ENCODE measurements around the gene RAB26. TPM values are rescaled to one million over a fixed set of nuclear protein-coding genes. Genes with fewer than 3 reads are reported as not detected.
A peak's percentile ranks its signal among the peaks of the same experiment; 100 is the strongest.

Gene RAB26
- total and polyA plus RNA-seq, 9 donors: 0.12 to 0.80 (median 0.35) TPM; not detected in 5

- TF ChIP-seq POLR2A (IDR thresholded peaks at IDR 0.05): no peak
- TF ChIP-seq, protein P1, sequence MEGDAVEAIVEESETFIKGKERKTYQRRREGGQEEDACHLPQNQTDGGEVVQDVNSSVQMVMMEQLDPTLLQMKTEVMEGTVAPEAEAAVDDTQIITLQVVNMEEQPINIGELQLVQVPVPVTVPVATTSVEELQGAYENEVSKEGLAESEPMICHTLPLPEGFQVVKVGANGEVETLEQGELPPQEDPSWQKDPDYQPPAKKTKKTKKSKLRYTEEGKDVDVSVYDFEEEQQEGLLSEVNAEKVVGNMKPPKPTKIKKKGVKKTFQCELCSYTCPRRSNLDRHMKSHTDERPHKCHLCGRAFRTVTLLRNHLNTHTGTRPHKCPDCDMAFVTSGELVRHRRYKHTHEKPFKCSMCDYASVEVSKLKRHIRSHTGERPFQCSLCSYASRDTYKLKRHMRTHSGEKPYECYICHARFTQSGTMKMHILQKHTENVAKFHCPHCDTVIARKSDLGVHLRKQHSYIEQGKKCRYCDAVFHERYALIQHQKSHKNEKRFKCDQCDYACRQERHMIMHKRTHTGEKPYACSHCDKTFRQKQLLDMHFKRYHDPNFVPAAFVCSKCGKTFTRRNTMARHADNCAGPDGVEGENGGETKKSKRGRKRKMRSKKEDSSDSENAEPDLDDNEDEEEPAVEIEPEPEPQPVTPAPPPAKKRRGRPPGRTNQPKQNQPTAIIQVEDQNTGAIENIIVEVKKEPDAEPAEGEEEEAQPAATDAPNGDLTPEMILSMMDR (IDR thresholded peaks at IDR 0.05): no peak
- no peak for TF ChIP-seq EP300 (IDR thresholded peaks at IDR 0.05)
- Histone ChIP-seq H3K36me3 (no peaks in the 10 kb centered on the region), H3K4me3 (peak overlapping the region; percentile 84), H3K27ac (peak overlapping the region in 1 of 2 donors; percentile 14), H3K4me1 (ENCODE audit: insufficient read depth) (peaks cover 26% of the 10 kb centered on the region), H3K9me3 (no peaks in the 10 kb centered on the region), H3K27me3 (no peaks in the 10 kb centered on the region)
- DNase-seq: peak in 1 of 5 donors; percentile 50
- 21 to 29% (median 22%) methylated on average over 25 of the region's 25 CpGs for WGBS, 3 donors
- intact Hi-C loops (cut with DNase I): loop anchor here in 2 of 4 donors (5.0 to 10.0 kb wide), 2 partner anchors 102 to 126 kb away; partner anchors contain the start of genes ECI1 (in 1 of the 2) and NHERF2 (in 1 of the 2)
These were observed 4.5 kb downstream of the RAB26 start for GRCh38 chr16:2152695-2153506.

- Histone ChIP-seq H3K27me3 (no peaks in the 10 kb centered on the region), H3K4me3 (peak overlapping the region; percentile 84), H3K36me3 (no peaks in the 10 kb centered on the region), H3K9me3 (no peaks in the 10 kb centered on the region), H3K27ac (peak overlapping the region in 1 of 2 donors; percentile 48), H3K4me1 (ENCODE audit: insufficient read depth) (peaks cover 22% of the 10 kb centered on the region)
- 2 to 4% (median 3%) methylated on average over 23 of the region's 23 CpGs for WGBS, 3 donors
- intact Hi-C loops (cut with DNase I): loop anchor here in 2 of 4 donors (5.0 to 10.0 kb wide), 2 partner anchors 100 to 127 kb away; partner anchors contain the start of genes ECI1 (in 1 of the 2) and NHERF2 (in 1 of the 2)
- no peak for TF ChIP-seq POLR2A (IDR thresholded peaks at IDR 0.05)
- no peak for TF ChIP-seq EP300 (IDR thresholded peaks at IDR 0.05)
- TF ChIP-seq, protein P1 (IDR thresholded peaks at IDR 0.05): no peak
- no peak for DNase-seq
These were observed 6.2 kb downstream of the RAB26 start for GRCh38 chr16:2154533-2155090.

GRCh38 chr16:2155091-2155950 lies 6.9 kb downstream of the RAB26 start, which contains the start of gene TRAF7:
Gene TRAF7, plus strand, starts transcription at chr16:2155782. Its CDS starts 8,139 bp downstream, at chr16:2163921.
- no peaks in the 10 kb centered on the region for H3K9me3 ChIP-seq
- peak within 1 kb of the TSS; percentile 84 for H3K4me3 ChIP-seq
- 0 to 1% (median 0%) methylated on average over 81 to 94 of the region's 94 CpGs for WGBS, 3 donors
- peaks cover 23% of the 10 kb centered on the region for H3K4me1 ChIP-seq (ENCODE audit: insufficient read depth)
- TF ChIP-seq, protein P1 (IDR thresholded peaks at IDR 0.05): peak in 2 of 3 donors; percentile 6 to 7
- TF ChIP-seq EP300 (IDR thresholded peaks at IDR 0.05): peak; percentile 70
- TF ChIP-seq POLR2A (IDR thresholded peaks at IDR 0.05): peak; percentile 99
- peak; percentile 97 to 99 (median 97) for DNase-seq
- H3K27me3 ChIP-seq: no peaks in the 10 kb centered on the region
- H3K36me3 ChIP-seq: no peaks in the 10 kb centered on the region
- intact Hi-C loops (cut with DNase I): loop anchor here in 1 of 4 donors (10.0 kb wide), 1 partner anchor 99 kb away; the partner anchor contains the start of gene ECI1
- H3K27ac ChIP-seq: peak within 1 kb of the TSS in 1 of 2 donors; percentile 65

All from ovary (tissue), 9 donors.